HG02938 (cell line): ENCODE results near the gene ATP1B1.
"Not testable (repeated sequence)": the region's sequence is repeated elsewhere in the genome, so short reads cannot be mapped to it uniquely, and the experiment has no call there.

Experiments used
- ATAC-seq: cut with Tn5 transposase; IDR thresholded peaks from one replicate; pipeline ENCODE4 v1.9.1; 2021; ENCODE audit warnings: mild to moderate bottlenecking, moderate library complexity; ENCODE audit not compliant: unreplicated experiment

Gene ATP1B1

GRCh38 chr1:169113613-169114119 lies 7.2 kb downstream of the ATP1B1 start:
- no peak for ATAC-seq

GRCh38 chr1:169115891-169116585 lies 9.5 kb downstream of the ATP1B1 start:
- ATAC-seq = no peak

GRCh38 chr1:169117014-169117413 lies 10.5 kb downstream of the ATP1B1 start:
- ATAC-seq = no peak

- ATAC-seq = no peak
These were observed 11.1 kb downstream of the ATP1B1 start for GRCh38 chr1:169117599-169117998.

- ATAC-seq = no peak
These were observed 11.7 kb downstream of the ATP1B1 start for GRCh38 chr1:169118227-169118626.

GRCh38 chr1:169119405-169119804 lies 12.9 kb downstream of the ATP1B1 start:
- ATAC-seq = no peak

- no peak for ATAC-seq
These were observed 13.6 kb downstream of the ATP1B1 start for GRCh38 chr1:169120066-169120465.

- ATAC-seq = no peak
These were observed 14.8 kb downstream of the ATP1B1 start for GRCh38 chr1:169121146-169121923.

GRCh38 chr1:169122976-169123375 lies 16.5 kb downstream of the ATP1B1 start:
- ATAC-seq = peak; percentile 72

- ATAC-seq = no peak
These were observed 18.0 kb downstream of the ATP1B1 start for GRCh38 chr1:169124459-169124858.

- ATAC-seq = not testable (repeated sequence)
These were observed 19.1 kb downstream of the ATP1B1 start for GRCh38 chr1:169125597-169125996.

GRCh38 chr1:169126335-169126734 lies 19.8 kb downstream of the ATP1B1 start:
- ATAC-seq = no peak

GRCh38 chr1:169127305-169127704 lies 20.8 kb downstream of the ATP1B1 start:
- ATAC-seq = no peak

- no peak for ATAC-seq
These were observed 22.1 kb downstream of the ATP1B1 start for GRCh38 chr1:169128562-169128961.

- no peak for ATAC-seq
These were observed 22.8 kb downstream of the ATP1B1 start for GRCh38 chr1:169129109-169129784.

GRCh38 chr1:169130683-169131082 lies 24.2 kb downstream of the ATP1B1 start:
- ATAC-seq = no peak

- no peak for ATAC-seq
These were observed 26.2 kb downstream of the ATP1B1 start for GRCh38 chr1:169132512-169133227.

- ATAC-seq = no peak
These were observed 26.7 kb downstream of the ATP1B1 start for GRCh38 chr1:169133228-169133576.

GRCh38 chr1:169133801-169134502 lies 27.5 kb downstream of the ATP1B1 start:
- no peak for ATAC-seq

GRCh38 chr1:169137357-169137756 lies 30.9 kb downstream of the ATP1B1 start:
- ATAC-seq = no peak
